GM18508 (cell line): ENCODE data around the gene DEPDC1B.
"Not testable (repeated sequence)": the region's sequence is repeated elsewhere in the genome, so short reads cannot be mapped to it uniquely, and the experiment has no call there.

ENCODE experiments used
- ATAC-seq: cut with Tn5 transposase; IDR thresholded peaks from one replicate; pipeline ENCODE4 v1.9.1; 2021; ENCODE audit warnings: moderate number of reproducible peaks; ENCODE audit not compliant: insufficient read depth, unreplicated experiment

DEPDC1B gene

DNA sequence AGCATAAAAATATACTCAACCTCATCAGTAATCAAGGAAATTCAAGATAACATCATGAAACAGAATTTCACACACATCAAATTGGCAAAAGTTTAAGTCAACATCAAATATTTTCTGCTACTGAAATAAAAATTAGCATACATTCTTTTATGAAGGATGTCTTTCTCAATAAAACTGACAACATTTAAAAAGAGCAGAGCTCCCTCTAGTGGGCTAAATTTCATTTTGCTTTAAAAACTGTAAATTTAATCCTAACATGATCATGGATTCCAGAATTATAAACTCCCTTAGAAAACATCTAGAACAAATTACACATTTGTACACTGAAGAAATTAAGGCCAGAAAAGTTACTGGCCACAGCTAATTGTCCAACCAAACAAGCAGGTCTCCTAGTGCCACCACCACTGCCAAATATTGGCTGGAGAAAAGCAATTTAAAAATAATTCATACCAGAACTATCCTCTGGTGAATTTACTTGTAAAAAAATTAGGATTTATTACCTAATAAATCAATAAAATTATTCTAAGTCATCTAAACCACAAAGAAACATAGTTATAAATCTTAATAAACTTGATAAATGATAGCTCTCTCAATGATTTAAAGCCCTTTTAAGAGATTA lies 31.2 kb downstream of the DEPDC1B start:
- no peak for ATAC-seq

GRCh38 chr5:60651872-60652620 lies 47.9 kb downstream of the DEPDC1B start:
- no peak for ATAC-seq

- ATAC-seq: peak; percentile 83
Observed at GRCh38 chr5:60649288-60649917, 50.6 kb downstream of the DEPDC1B start.

GRCh38 chr5:60648175-60648574 lies 51.8 kb downstream of the DEPDC1B start:
- no peak for ATAC-seq

GRCh38 chr5:60640901-60641300 lies 59.1 kb downstream of the DEPDC1B start:
- ATAC-seq: no peak

GRCh38 chr5:60639544-60639943 lies 60.4 kb downstream of the DEPDC1B start:
- ATAC-seq: no peak

DNA sequence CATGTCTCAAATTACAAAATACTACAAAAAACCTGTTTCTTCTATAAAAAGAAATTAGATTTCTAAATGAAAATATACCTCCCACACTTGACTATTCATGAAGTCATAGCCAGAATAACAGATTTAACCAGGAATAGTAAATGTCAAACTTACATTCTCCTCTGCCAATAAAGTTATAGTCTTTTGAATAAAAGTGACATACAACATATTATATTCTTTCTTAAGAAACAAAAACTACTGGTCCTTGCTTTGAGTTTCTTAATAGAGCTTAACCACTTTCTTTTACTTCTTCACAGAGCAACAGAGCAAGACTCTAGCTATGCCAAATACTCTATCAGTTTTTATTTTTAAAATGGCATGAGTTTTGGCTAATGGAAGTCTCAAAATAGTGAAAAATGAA lies 61.7 kb downstream of the DEPDC1B start:
- ATAC-seq: no peak

- no peak for ATAC-seq
Observed at GRCh38 chr5:60636644-60637043, 63.3 kb downstream of the DEPDC1B start.

GRCh38 chr5:60636001-60636400 lies 64.0 kb downstream of the DEPDC1B start:
- no peak for ATAC-seq

DNA sequence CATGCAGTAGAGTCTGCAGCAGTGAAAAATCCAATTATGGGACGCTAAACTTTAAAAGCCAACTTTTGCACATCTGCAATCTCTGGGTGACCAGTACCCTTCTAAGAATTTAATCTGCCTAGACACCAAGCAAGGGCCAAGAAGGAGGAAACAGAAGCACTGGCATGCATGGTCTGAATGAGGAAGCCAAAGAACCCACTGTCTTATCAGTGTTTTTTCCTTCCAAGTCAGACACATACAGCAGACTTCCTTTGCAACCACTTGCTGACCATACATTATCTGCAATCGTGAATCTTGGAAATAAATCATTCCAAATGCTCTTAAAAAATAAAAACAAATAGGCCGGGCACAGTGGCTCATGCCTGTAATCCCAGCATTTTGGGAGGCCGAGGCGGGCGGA lies 65.9 kb downstream of the DEPDC1B start:
- no peak for ATAC-seq

DNA sequence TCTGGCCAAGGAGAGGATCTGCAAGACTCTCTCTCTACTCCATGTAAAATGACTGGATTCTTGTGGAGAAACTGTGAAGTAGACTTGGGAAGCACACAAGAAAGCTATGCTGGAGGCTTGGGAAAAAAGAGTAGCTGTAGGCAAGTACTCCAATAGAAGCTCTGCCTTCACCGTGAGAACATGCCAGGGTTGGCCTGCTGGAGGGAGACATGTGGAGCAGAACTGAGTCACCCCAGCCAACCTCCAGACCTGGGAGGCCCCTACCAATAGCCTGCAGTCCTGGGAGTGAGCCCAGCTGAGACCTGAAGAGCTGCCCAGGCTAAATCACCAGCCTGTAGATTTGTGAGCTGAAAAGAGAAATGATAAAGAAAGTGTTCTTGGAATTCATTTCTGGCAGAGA lies 66.6 kb downstream of the DEPDC1B start:
- no peak for ATAC-seq

DNA sequence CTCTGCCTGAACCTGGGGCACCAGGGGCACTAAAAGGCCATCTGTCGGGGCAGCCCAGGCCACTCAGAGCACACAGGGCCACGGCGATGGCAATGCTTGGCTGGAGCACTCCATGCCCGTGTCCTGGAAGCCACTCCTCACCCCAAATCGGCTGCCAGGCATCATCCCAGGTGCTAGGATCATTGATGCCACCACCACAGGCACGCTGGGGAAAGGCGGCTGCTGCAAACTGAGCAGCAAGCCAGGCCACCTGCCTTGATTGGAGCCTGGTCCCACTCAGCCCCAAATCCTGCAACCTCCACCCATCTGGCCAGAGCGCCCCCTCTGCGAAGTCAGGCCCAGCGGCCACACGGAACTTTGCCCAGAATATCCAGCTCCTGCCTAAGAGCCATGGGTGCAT lies 67.8 kb downstream of the DEPDC1B start:
- no peak for ATAC-seq

GRCh38 chr5:60630836-60631235 lies 69.1 kb downstream of the DEPDC1B start:
- ATAC-seq: no peak

DNA sequence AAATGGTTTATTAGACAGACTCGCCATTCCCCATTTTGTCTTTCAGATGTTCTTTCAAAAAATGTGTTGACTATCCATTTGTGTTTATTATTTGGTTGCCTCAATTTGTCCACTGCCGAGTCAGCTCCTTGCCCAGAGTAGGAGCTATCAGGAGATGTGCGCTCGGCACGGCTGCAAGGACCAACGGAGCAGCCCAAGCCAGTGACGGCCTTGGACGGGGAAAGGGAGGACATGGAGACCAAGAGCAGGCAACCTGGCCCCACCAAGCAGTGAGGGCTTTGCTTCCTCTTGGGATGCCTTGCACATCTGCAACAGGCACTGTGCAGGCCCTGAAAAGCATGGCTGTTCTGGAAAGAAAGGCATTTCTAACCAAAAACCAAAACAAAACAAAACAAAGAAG lies 69.8 kb downstream of the DEPDC1B start:
- no peak for ATAC-seq

GRCh38 chr5:60624875-60625274 lies 75.1 kb downstream of the DEPDC1B start:
- not testable (repeated sequence) for ATAC-seq

GRCh38 chr5:60620752-60621151 lies 79.2 kb downstream of the DEPDC1B start:
- not testable (repeated sequence) for ATAC-seq

GRCh38 chr5:60613826-60614225 lies 86.1 kb downstream of the DEPDC1B start:
- no peak for ATAC-seq

DNA sequence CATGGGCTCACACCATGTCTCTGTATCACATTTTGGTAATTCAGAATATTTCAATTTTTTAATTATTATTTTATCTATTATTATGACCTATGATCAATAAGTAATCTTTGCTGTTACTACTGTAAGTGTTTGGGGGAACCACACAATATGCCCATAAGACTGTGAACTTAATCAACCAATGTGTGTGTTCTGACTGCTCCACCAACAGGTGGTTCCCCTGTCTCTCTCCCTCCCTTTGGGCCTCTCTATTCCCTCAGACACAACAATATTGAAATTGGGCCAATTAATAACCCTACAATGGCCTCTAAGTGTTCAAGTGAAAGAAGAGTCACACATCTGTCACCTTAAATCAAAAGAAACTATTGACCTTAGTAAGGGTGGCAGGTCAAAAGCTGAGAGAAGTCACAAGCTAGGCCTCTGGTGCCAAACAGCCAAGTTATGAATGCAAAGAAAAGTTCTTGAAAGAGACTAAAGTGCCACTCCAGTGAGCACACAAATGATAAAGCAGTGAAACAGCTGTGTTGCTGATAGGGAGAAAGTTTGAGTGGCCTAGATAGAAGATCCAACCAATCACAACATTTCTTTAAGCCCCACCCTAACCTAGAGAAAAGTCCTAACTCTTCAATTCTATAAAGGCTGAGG lies 88.7 kb downstream of the DEPDC1B start:
- no peak for ATAC-seq

DNA sequence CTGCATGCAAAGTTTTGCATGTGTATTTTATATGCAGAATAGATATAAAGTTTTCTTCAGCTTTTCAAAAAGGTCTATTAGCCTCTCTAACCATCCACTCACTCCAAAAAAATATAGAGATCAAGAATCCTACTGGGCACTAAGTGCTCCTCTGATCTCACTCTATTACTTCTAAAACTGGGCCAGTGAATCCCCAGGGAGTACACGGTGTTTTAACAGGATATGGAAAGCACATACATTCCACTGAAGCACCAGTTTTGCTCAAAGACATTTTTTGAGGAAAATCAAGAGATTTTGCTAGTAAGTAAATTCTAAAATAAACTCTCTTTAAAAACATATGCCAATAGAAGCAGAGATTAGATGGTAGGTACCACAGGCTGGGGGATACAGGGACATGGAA lies 95.2 kb downstream of the DEPDC1B start:
- ATAC-seq: no peak

DNA sequence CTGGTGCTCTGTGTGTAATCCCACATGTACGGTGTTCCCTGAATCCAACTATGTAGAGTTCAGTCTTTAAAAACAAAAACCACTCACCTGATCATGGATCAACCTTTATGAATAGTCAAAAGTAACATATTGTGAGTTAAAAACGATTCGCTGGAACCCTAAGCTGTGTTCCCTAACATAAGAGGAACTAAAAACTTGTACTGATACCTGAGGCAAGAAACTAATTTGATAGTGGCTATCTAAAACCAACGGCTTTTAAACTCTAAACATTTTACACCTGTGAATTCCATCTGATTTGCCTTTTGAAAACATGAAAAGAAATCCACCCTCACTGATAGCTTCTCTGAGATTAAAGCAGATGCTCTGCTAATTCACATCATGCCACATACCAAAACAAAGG lies 101.5 kb downstream of the DEPDC1B start:
- no peak for ATAC-seq
